ENCODE measurements around the gene BTD. TPM values are rescaled to one million over a fixed set of nuclear protein-coding genes. Genes with fewer than 3 reads are reported as not detected.

BTD gene
- total RNA-seq, 1 experiment from 2014 or later, result 5.6 TPM

- Histone ChIP-seq H3K27ac (ENCODE audit: low read depth, low read length, poor library complexity, severe bottlenecking) (no peak overlapping the region), H3K27me3 (replicated peaks; ENCODE audit: insufficient read depth, low read depth, low read length, poor library complexity) (no peaks in the 10 kb centered on the region), H3K36me3 (ENCODE audit: insufficient read depth, low read length, poor library complexity, severe bottlenecking) (peaks cover 3% of the 10 kb centered on the region), H3K4me3 (ENCODE audit: low read depth, low read length, poor library complexity, severe bottlenecking) (no peak overlapping the region), H3K4me1 (ENCODE audit: insufficient read depth, low read length, poor library complexity, severe bottlenecking) (no peaks in the 10 kb centered on the region), H3K9me3 (ENCODE audit: low read depth, low read length, poor library complexity, severe bottlenecking) (no peaks in the 10 kb centered on the region)
- intact Hi-C loops (cut with micrococcal nuclease; ENCODE audit: unreplicated experiment), result no loop called here
- DNase-seq (ENCODE audit: low spot score), result no peak
- ChIA-PET CTCF (no interaction called here), POLR2A (ENCODE audit: low non-redundant PET) (no interaction called here)
- TF ChIP-seq EZH2 (IDR thresholded peaks at IDR 0.05; ENCODE audit: borderline replicate concordance, low read depth, low read length, poor library complexity, severe bottlenecking), result no peak
- no peak for TF ChIP-seq CTCF (conservative IDR thresholded peaks at IDR 0.05; ENCODE audit: low read depth, low read length)
- BruUV-seq (replicated peaks), result no TSS peak
These were observed 93.1 kb downstream of the BTD start for GRCh38 chr3:15694628-15695027.

Small RNA genes lying within 50 kb of the gene (microRNA-seq; reads per million reads assigned to microRNA genes)
- gene MIR3134, result not detected

Other genes starting within 250 kb of the BTD start
- 24.4 and 25.7 TPM in 2 replicates for gene METTL6, start 174.2 kb upstream of the BTD start, total RNA-seq (2021)
- gene EAF1, start 174.1 kb upstream of the BTD start, total RNA-seq (2021), result 28.7 and 29.0 TPM in 2 replicates
- gene COLQ, start 80.0 kb upstream of the BTD start, total RNA-seq (2021), result 0.21 and 1.3 TPM in 2 replicates
- 18.6 and 22.0 TPM in 2 replicates for gene HACL1, start 176 bp upstream of the BTD start, total RNA-seq (2021)
- 29.9 and 36.9 TPM in 2 replicates for gene ANKRD28, start 196.2 kb downstream of the BTD start, total RNA-seq (2021)

Measured in A673 (cell line).